Measurements from ENCODE around the gene FAM3B.

Gene FAM3B

GRCh38 chr21:41369105-41369919, 52.7 kb downstream of the FAM3B start:
- DNase-seq (ENCODE audit: low read depth), result no peak

DNA sequence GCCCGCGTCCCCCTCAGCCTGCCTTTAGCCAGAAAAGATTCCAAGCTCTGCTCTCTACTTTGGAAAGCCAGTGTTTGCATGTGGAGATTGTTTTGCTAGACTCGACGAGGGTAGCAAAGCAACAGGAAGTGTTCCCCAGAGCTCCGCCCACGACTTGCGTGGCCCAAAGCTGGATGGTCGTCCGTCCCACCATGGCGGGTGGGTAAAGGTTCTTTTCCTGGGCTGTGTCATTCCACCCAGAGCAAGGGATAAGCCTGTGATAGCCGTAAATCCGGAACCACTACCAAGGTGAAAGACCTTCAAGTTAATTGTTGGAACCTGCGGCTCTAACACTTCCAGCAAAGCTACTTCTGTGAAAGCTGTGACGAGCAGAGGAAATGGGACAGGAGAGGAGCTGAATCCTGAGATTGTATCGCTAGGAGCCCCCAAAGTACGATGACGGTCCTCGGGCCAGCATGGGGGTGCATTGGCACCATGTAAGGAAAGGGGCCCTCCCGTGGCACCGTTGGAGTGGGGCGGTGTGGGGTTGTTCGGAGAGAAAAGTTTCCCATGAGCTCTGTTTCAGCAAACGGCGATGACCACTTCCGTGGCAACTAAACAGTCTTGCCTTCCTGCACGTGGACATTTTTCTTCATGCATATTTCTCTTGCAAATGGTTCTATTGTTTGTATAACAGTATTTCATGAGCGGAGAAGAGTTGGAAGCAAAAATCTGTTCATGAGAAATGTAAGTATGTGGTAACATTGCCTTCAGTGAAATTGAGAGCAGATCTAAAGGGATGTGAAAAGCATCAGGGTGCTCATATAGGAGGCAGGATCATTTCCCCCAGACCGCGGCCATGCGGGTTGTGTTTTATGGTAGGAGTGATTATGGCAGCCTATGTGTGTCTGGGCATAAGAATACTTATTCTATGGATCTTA, 53.6 kb downstream of the FAM3B start:
- no peak for DNase-seq (ENCODE audit: low read depth)

DNA sequence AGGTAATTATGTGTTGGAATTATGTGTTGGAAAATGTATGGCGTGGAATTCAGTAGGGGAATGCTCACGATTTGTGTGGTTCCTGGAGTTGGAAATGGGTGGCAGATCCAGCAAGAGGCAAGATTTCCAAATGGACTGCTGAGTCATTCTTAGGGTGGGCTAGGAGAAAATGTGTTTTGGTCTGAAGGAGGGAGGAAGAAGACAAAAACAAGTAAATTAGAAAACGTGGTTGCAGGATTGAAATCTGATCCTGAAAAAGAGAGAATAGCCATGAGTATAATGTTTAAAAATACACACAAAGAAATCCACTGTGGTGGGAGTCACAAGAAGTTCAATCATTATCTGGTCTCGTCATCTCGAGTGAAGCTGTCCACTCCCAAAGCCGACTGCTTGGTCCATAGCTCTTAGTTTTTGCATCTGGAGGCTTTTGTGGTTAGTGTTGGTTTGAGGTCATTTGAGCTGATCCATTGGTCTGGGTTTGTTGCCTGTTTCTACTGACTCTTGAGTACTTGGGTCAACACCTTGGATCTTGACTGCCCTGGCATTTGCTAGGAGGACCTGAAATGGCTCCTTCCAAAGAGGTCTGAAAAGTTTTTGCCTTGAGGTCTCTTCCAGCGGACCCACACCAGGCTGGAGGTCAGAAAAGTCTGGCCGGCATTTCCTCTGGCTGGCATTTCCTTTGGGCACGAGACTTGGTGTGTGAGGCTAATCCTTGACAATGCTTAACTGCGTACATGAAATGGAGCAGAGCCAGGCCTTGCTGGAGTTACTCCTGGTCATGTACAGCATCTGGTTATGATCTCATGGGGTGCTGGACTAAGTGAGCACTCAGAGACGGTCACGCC, 54.5 kb downstream of the FAM3B start:
- DNase-seq (ENCODE audit: low read depth), result no peak

- DNase-seq (ENCODE audit: low read depth), result no peak
Measured at GRCh38 chr21:41371685-41372030, 55.1 kb downstream of the FAM3B start.

DNA sequence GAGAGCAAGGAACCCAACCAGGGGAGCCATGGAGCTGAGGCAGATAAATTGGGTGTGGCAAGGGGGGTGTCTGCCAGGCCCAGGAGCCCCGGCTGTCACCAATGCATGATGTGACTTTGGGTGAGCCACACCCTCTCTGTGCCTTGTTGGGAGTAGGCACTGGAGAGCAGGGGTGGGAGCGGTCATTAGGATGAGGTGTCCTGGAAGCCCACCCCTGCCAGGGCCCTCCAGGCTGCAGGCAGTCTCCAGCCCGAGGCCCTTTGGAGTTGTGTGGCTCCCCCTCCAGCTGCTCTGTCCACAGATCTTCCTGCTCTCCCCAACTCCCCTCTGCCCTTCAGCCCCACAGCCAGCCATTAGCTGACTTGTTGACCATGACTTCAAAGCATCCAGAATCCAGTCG, 56.7 kb downstream of the FAM3B start:
- no peak for DNase-seq (ENCODE audit: low read depth)

DNA sequence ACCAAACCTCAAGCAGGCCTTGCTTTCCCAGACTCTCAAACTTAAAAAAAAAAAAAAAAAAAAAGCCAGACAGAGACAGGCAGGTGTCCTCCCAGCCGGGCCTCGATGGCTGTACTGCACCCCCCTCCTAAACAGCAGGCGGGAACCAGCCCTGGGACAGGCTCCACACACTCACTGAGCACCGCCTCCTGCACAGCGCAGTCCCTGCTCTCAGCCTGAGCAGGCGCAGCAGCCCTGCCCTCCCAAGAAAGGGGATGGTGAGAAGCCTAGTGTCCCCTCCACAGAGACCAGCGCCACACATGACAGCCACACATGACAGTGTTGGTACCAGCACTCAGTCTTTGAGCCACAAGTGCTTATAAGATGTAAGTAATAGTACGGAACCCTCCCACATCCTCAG, 57.2 kb downstream of the FAM3B start:
- no peak for DNase-seq (ENCODE audit: low read depth)

GRCh38 chr21:41374177-41374712, 57.6 kb downstream of the FAM3B start:
- DNase-seq (ENCODE audit: low read depth), result no peak

DNA sequence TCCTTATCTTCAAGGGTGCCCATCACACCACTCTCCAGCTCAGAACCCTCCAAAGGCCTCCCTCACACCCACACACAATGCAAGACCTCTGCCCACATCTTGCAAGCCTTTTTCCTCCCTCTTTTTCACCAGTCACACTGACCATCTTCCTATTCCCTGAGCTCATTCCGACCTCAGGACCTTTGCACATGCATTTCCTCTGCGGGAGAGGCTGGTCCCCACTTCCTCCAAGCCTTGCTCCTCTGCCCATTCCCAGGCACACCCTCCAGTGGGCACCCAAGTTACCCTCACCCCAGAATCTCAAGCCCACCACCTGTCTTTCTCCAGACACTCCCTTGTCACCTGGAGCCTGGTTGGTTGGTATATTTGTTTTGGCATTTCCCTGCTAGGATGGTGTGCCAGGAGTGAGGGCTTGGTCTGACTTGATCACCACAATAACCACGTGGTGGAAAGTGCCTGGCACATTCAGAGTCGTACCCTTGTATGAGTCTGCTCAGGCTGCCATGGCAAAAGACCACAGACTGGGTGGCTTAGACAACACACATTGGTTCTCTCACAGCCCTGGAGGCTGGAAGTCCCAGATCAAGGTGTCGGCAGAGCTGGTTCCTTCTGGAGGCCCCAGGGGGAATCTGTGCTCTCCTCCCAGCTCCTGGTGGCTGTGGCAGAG, 58.4 kb downstream of the FAM3B start:
- no peak for DNase-seq (ENCODE audit: low read depth)

DNA sequence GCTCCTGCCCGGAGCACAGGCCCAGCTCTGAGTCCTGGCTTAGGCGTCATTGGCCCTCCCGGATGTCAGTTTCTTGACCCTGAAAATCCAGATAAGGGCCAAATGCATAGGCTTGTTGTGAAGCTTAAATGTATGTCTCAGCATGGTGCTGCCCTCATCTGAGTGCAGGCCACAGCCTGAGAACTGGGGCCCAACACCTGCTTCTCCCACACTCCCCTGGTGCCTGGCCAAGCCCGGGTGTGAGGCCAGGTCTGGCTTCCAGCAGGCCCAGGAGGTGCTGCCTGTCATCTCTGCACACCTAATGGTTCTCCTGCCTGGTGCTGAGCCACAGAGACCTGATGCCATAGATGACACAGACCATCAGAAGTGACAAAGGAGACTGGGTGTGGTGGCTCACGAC, 59.3 kb downstream of the FAM3B start:
- no peak for DNase-seq (ENCODE audit: low read depth)

DNA sequence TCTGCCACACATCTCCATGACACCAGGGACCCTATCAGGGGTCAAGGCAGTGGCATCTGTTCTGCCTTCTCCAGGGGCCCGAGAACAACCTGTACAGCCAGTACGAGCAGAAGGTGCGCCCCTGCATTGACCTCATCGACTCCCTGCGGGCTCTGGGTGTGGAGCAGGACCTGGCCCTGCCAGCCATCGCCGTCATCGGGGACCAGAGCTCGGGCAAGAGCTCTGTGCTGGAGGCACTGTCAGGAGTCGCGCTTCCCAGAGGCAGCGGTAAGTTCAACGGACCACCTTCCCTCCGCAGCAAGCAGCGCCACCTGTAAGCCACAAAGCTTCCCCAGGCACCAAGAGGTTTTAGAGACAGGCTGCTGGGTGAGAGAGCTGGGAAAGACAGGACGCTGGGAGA, 61.1 kb downstream of the FAM3B start:
- no peak for DNase-seq (ENCODE audit: low read depth)

GRCh38 chr21:41378849-41379248, 62.2 kb downstream of the FAM3B start:
- DNase-seq (ENCODE audit: low read depth), result no peak

- no peak for DNase-seq (ENCODE audit: low read depth)
Measured at GRCh38 chr21:41379901-41380300, 63.3 kb downstream of the FAM3B start.

DNA sequence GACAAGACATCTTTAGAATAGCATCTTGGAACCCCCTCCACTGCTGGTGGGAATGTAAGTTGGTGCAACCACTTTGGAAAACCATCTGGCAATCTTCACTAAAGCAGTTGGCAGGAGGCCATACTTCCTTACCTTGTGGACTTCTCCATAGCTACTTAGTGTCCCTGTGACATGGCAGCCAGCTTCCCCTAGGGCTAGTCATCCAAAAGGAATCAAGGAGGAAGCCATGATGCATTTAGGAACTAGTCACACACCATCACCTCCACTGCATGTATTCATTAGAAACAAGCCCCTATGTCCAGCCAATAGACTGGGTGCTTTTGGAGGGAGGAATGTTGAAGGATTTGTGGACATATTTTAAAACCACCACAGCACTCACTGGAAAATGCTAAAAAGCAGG, 65.1 kb downstream of the FAM3B start:
- no peak for DNase-seq (ENCODE audit: low read depth)

DNA sequence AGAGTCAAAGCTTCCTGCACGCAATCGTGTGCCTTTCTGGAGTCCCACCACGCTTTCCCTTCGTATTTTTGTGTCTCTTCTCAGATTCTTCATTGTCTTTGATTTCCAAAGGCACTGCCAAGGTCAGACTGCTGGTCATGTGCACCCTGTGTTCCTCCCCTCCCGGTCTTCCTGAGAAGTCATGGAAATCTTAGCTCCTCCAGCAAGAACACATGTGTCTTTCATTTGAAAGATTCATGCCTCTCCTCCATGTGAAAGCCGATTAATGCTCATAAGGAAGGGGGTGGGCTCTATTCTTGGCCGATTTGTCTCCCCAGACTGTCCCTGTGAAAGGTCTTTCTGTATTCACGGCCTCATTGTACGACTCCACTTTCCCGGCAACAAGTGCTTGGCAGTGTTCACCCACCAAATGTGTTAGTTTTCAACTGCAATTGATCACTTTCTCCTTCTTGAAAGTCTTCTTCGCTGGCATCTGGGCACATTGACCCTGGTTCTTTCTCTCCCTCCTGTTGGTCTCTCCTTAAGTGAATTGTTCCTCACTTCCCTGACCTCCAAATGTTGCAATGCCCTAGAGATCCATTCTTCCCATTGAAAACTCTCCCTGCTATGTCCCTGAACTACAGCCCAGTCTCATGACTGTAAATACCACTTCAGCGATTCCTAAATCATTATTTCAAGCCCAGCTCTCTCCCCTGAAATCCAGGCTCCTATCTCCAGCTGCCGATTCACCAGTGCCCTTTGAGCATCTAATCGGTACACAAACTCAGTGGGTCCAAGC, 70.6 kb downstream of the FAM3B start:
- no peak for DNase-seq (ENCODE audit: low read depth)

DNA sequence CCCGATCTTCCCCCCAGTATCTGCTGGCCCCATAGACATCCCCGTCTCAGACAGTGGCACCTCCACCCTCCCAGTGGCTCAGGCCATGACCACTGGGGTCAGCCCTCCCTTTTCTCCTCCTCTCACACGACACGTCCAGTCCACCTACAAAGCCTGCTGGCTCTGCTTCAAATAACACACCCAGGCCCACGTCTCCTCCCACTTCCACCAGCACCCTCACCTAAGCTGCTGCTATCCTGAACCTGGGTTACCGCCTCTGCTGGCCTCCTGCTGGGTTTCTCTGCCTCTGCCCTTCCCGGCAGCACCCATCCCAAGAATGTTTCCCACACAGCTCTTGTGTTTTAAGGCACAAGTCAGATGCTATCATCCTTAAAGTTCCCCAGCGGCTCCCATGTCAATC, 71.2 kb downstream of the FAM3B start:
- no peak for DNase-seq (ENCODE audit: low read depth)

DNA sequence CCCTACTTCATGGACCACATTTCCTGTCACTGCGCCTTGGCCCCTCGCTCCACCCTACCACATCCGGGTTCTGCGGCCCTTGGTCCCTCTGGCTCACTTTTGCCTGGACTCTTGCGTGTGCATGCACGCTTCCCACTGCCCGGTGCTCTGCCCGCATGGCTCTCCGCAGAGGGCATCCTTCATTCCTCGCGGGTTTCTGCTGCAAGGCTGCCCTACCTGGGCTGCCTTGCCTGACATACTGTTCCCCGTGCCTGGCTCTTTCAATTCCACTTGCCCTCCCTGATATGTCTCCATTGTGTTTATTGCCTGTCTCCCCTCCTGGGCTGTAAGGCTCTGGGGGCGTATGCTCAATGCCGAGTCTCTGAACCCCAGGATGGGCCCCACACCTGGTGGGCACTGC, 71.7 kb downstream of the FAM3B start:
- DNase-seq (ENCODE audit: low read depth), result no peak

DNA sequence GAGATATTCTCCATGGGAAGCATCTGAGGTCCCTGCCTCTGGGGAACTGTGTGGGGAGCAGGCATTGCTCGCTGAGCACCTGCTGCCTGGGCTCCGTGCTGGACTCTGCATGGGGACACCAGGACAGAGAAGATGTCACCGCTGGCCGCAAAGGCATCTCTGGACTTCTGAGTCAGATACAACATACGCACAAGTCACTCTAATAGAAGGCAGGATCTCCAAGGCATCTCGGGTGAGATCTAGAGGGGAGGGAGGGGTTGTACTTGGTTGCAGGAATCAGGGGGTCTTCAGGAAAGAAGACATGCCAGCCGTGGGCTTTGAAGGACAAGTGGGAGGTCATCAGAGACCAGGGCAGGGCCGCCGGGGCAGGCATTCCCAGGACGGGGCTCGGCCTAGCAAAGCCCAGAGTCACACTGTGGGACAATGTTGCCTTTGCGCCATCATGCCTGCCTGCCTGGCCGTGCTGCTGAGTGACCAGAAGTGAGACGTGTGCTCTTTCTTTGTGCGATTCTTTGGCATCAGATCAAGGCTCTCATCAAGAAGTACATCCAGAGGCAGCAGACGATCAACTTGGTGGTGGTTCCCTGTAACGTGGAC, 73.5 kb downstream of the FAM3B start:
- DNase-seq (ENCODE audit: low read depth), result no peak

DNA sequence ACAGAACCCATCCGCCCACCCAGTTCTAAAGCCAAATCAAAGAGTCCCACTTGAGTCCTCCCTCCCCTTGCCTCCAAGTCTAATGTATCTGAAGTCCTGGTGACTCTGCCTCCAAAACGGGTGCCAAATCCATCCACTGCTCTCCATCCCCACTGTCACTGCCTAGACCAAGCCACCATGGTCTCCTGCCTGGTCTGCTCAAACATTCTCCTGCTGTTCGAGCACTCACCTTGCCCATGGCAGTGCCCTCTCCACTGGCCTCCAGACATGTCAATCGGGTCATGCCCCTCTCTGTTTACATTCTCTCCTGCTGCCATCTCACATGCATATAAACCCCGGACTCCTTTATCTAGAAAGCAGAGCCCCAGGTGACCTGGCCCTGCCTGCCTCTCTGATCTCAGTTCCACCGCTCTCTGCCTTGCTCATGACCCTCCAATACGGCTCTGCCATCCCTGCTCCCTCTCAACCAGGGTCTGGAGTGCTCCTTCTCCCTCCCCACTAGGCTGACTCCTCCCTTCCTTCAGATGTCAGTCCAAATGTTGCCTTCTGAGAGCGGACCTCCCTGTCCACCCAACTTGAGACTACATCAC, 77.4 kb downstream of the FAM3B start:
- no peak for DNase-seq (ENCODE audit: low read depth)

DNA sequence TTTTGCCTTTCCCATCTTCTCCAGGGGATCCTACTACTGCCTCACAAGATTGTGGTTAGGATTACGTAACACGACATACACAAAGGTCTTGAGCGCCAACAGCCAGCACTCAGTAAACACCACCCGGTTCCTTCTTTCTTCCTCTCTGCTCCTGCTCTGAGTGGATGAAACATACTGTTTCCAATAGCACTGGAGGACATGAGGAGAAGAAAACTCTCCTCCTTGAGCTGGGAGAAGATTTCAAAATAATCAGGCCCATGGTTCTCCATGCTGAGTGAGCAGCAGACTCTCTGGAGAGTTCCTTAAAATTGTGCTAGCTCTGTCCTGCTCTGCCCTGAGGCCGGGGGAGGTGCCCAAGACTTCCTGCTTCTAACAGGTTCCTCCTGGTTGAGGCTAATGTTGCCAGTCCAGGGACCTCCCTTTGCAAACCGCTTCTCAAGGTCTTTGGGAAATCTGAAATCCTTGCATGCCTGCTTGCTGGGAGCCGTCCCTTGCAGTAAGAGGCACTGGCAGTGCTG, 80.0 kb downstream of the FAM3B start:
- no peak for DNase-seq (ENCODE audit: low read depth)

DNA sequence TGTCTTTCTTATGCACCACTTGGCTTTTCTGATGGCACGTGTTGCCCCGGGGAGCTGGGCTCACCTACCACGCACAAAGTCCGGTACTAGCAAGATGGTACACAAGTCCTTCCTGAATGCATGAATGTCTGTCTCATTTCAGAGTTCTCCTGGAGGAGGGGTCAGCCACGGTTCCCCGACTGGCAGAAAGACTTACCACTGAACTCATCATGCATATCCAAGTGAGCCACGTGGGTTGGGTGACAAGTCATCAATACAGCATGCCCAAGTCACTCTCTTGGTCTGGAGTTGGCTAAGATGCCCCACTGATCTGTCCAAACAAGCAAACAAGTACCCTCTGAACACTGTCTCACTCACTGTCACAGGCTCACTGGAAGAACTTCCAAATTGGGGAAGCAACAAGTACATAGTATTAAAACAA, 80.9 kb downstream of the FAM3B start:
- no peak for DNase-seq (ENCODE audit: low read depth)
